Liver (tissue), 3 donors: ENCODE data around the gene ARMC7.

Source experiments
- CTCF ChIP-seq: fragments of 150-350 bp; IDR thresholded peaks from 2 replicates; pipeline ENCODE4 v1.5.1; 2017; ENCODE audit warnings: improper control_type of control experiment, low read depth, low read length; ENCODE audit not compliant: missing input control
- HNF4A ChIP-seq, 2 donors: conservative IDR thresholded peaks; 2 replicates each; pipeline ENCODE4 v1.6.1; 2016; ENCODE audit warnings: antibody characterized with exemption in 2 of 2, mild to moderate bottlenecking in 2 of 2
- RAD21 ChIP-seq, 2 donors: IDR thresholded peaks; 2 replicates each; pipeline ENCODE4 v1.6.1; 2016; ENCODE audit warnings: antibody characterized with exemption in 2 of 2, mild to moderate bottlenecking in 2 of 2
- TAF1 ChIP-seq: conservative IDR thresholded peaks from 2 replicates; pipeline ENCODE4 v1.6.1; 2016; ENCODE audit warnings: antibody characterized with exemption, mild to moderate bottlenecking
- donor health status: healthy.
- donor health status: healthy.

DNA sequence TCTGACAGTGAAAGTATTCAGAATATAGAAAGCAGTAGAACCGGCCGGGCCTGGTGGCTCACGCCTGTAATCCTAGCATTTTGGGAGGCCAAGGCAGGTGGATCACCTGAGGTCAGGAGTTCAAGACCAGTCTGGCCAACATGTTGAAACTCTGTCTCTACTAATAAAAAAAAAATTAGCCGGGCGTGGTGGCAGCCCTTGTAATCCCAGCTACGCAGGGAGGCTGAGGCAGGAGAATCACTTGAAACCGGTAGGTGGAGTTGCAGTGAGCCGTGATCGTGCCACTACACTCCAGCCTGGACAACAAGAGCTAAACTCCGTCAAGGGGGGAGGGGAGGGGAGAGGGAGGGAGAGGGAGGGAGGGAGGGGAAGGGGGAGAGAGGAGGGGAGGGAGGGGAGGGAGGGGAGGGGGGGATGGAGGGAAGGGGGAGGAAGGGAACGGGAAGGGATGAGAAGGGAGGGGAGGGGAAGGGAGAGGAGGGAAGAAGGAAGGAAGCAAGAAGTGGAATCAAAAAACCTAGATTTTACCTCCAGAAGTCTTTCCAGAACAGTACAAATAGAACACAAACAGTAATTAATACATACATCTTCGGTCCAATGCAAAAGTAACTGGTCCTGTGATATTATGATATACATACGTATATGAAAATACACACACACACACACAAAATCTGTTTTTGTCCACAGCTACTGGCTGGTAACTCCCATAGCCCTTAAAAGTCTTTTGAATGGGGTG, 32.6 kb downstream of the ARMC7 start:
- TF ChIP-seq CTCF: no peak
- TF ChIP-seq HNF4A (conservative IDR thresholded peaks at IDR 0.05): no peak
- no peak for TF ChIP-seq RAD21 (IDR thresholded peaks at IDR 0.05)
- TF ChIP-seq TAF1: no peak
